Ectodermal cell (in vitro differentiated cells): ENCODE measurements around the gene REN.

Source experiments
- H3K27ac ChIP-seq: 2 replicates; pipeline ENCODE4 v1.7.0; 2013; ENCODE audit warnings: mild to moderate bottlenecking, low read depth, low read length; ENCODE audit not compliant: insufficient read depth, poor library complexity, severe bottlenecking
- H3K27me3 ChIP-seq: 2 replicates; pipeline ENCODE4 v1.7.0; 2013; ENCODE audit warnings: mild to moderate bottlenecking, low read length; ENCODE audit not compliant: insufficient read depth, control insufficient read depth, poor library complexity, severe bottlenecking
- H3K36me3 ChIP-seq: one replicate; pipeline ENCODE4 v1.7.0; 2013; ENCODE audit warnings: low read length; ENCODE audit not compliant: control insufficient read depth, insufficient read depth
- H3K4me1 ChIP-seq: one replicate; pipeline ENCODE4 v1.7.0; 2013; ENCODE audit warnings: low read length; ENCODE audit not compliant: control insufficient read depth, insufficient read depth
- H3K4me3 ChIP-seq: 2 replicates; pipeline ENCODE4 v1.7.0; 2013; ENCODE audit warnings: low read depth, low read length, control low read depth; ENCODE audit not compliant: insufficient read depth
- H3K9me3 ChIP-seq: 2 replicates; pipeline ENCODE4 v1.7.0; 2013; ENCODE audit warnings: mild to moderate bottlenecking, low read length, moderate library complexity; ENCODE audit not compliant: control insufficient read depth
- WGBS, 2 experiments: methylation state at CpG; one replicate each; pipeline ENCODE4 v1.1.7; 2013; ENCODE audit warnings: missing lambda C conversion rate in 2 of 2; 5-methylcytosine and 5-hydroxymethylcytosine counted together

REN gene

GRCh38 chr1:204132718-204133117 is 33.4 kb downstream of the REN start:
- Histone ChIP-seq H3K4me1 (peaks cover 5% of the 10 kb centered on the region), H3K27me3 (no peaks in the 10 kb centered on the region), H3K4me3 (no peak overlapping the region), H3K27ac (no peak overlapping the region), H3K36me3 (no peaks in the 10 kb centered on the region), H3K9me3 (no peaks in the 10 kb centered on the region)
- 96 to 99% methylated on average over 4 of the region's 6 CpGs for WGBS, 2 experiments

GRCh38 chr1:204131978-204132377 is 34.2 kb downstream of the REN start:
- H3K9me3 ChIP-seq = no peaks in the 10 kb centered on the region
- WGBS, 2 experiments = 85 to 93% methylated on average over 4 of the region's 4 CpGs

GRCh38 chr1:204130981-204131892 is 34.9 kb downstream of the REN start:
- no peaks in the 10 kb centered on the region for H3K36me3 ChIP-seq
- WGBS, 2 experiments = 85 to 91% methylated on average over 11 of the region's 11 CpGs
- no peak overlapping the region for H3K27ac ChIP-seq
- H3K27me3 ChIP-seq = no peaks in the 10 kb centered on the region
- H3K4me1 ChIP-seq = peaks cover 13% of the 10 kb centered on the region
- H3K4me3 ChIP-seq = no peak overlapping the region
- H3K9me3 ChIP-seq = no peaks in the 10 kb centered on the region

More at GRCh38 chr1:204131978-204132377, 34.2 kb downstream of the REN start:
- Histone ChIP-seq H3K27ac (no peak overlapping the region), H3K27me3 (no peaks in the 10 kb centered on the region), H3K4me1 (peaks cover 7% of the 10 kb centered on the region), H3K4me3 (no peak overlapping the region), H3K36me3 (no peaks in the 10 kb centered on the region)

- no peak overlapping the region for H3K27ac ChIP-seq
- WGBS, 2 experiments = 94 to 96% methylated on average over 4 of the region's 4 CpGs
- H3K36me3 ChIP-seq = no peaks in the 10 kb centered on the region
- H3K27me3 ChIP-seq = no peaks in the 10 kb centered on the region
- peaks cover 15% of the 10 kb centered on the region for H3K4me1 ChIP-seq
- no peaks in the 10 kb centered on the region for H3K9me3 ChIP-seq
- H3K4me3 ChIP-seq = no peak overlapping the region
These were observed 36.0 kb downstream of the REN start for GRCh38 chr1:204130178-204130577.

DNA sequence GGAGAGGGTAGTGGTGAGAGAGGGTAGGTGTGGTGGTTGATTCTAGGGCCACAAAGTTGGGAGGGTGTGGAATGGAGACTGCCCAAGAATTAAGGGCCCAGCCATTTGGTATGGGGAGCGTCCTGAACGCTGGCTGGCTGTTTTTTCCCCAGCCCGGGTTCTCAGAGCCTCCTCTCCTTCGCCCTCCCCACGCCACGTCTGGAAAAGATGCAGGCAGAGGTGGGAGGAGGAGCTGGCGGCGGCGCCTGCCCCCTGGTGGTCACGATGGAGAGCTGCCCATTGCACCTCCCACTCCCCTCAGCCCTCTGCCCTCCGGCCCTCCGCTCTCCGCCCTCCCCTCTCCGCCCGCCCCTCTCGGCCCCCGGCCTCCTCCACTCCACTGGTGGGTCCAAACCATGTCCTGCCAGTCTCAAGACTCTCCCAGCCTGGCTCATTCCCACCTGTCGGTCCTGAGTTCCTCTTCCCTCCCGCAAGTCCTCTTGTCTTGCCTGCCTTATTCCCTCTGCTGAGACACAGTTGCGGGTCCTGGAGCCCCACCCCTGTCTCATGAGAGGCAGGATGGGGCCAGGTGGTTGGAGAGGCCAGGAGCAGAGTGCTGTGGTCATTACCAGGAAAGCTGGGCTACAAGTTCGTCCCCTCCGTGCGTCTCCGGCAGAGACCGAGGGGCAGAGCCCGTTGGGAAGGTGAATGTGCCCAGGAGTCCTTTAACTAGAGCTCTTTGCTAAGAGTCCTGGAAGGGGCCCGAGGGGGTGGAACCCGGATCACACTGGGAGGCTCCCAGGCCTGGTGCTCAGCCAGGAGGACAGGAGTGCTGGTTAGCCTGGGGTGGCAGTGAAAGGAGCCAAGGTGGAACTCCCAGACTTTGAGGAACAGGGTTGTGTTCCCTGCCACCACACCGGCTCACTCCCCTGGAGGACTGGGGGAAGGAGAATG is 36.9 kb downstream of the REN start:
- no peak overlapping the region for H3K27ac ChIP-seq
- H3K4me1 ChIP-seq = peaks cover 15% of the 10 kb centered on the region
- H3K9me3 ChIP-seq = no peaks in the 10 kb centered on the region
- 42% methylated on average over 29 of the region's 29 CpGs for WGBS, 2 experiments
- no peak overlapping the region for H3K4me3 ChIP-seq
- H3K27me3 ChIP-seq = no peaks in the 10 kb centered on the region
- H3K36me3 ChIP-seq = peaks cover 5% of the 10 kb centered on the region

DNA sequence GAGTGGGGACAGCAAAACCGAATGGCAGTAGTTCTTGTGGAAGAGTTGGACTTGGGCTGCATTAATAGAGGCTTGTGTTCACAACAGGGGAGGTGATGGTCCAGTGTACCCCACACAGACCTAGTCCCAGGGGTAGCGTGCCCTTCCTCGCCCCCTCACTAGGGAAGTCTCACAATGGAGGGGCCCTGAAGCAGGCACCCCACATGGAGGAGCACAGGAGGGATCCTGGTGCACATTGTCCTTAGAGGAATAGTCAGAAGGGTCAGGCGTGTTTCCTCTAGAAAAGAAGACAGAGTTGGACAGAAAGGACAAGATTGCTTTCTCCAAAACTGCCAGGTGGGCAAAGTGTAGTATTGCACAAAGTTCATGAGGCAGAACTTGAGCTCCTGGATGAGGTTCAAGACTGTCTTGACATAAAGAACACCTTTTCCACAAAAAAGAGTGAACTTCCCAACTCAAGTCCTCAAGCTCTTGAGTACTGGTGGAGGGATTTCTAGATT is 37.6 kb downstream of the REN start:
- H3K4me1 ChIP-seq = peaks cover 15% of the 10 kb centered on the region
- H3K4me3 ChIP-seq = no peak overlapping the region
- peaks cover 5% of the 10 kb centered on the region for H3K36me3 ChIP-seq
- WGBS, 2 experiments = 85 to 86% methylated on average over 4 of the region's 4 CpGs
- no peaks in the 10 kb centered on the region for H3K27me3 ChIP-seq
- H3K27ac ChIP-seq = no peak overlapping the region
- no peaks in the 10 kb centered on the region for H3K9me3 ChIP-seq

GRCh38 chr1:204127597-204128242 is 38.4 kb downstream of the REN start:
- Histone ChIP-seq H3K4me1 (peaks cover 15% of the 10 kb centered on the region), H3K9me3 (no peaks in the 10 kb centered on the region), H3K36me3 (peaks cover 9% of the 10 kb centered on the region), H3K27ac (peak overlapping the region; percentile 38), H3K27me3 (no peaks in the 10 kb centered on the region), H3K4me3 (no peak overlapping the region)
- WGBS, 2 experiments = 80 to 92% methylated on average over 4 to 5 of the region's 5 CpGs

DNA sequence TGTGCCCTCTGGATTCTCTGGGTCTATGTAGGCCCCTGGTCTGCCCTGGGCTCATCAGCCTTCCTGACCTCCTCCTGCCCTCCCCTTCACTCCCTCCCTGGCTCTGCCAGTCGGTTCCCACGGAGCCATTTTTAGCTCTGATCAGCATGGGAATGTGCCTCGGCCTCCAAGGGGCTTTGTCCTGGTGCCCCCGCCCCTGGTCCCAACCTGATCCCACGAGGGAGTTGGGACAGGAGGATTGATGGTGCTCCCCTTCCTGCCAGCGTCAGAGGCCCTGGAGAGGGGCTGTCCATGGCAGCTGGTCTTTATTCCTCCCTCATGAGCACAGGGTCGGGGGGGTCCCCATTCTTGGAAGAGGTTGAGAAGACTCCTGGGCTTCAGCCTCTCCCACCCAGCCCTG is 39.2 kb downstream of the REN start:
- WGBS, 2 experiments = 57 to 62% methylated on average over 7 of the region's 7 CpGs
- H3K27me3 ChIP-seq = no peaks in the 10 kb centered on the region
- peaks cover 13% of the 10 kb centered on the region for H3K36me3 ChIP-seq
- peak overlapping the region; percentile 74 for H3K27ac ChIP-seq
- H3K4me1 ChIP-seq = peaks cover 15% of the 10 kb centered on the region
- no peaks in the 10 kb centered on the region for H3K9me3 ChIP-seq
- H3K4me3 ChIP-seq = no peak overlapping the region

GRCh38 chr1:204126386-204126785 is 39.8 kb downstream of the REN start:
- H3K9me3 ChIP-seq = no peaks in the 10 kb centered on the region
- WGBS, 2 experiments = 87 to 91% methylated on average over 8 of the region's 8 CpGs
- H3K4me1 ChIP-seq = peaks cover 15% of the 10 kb centered on the region
- H3K27ac ChIP-seq = peak overlapping the region; percentile 74
- no peaks in the 10 kb centered on the region for H3K27me3 ChIP-seq
- peaks cover 16% of the 10 kb centered on the region for H3K36me3 ChIP-seq
- H3K4me3 ChIP-seq = no peak overlapping the region
